Mesendoderm (in vitro differentiated cells): Measurements from ENCODE around the gene GCLM. TPM values are rescaled to one million over a fixed set of nuclear protein-coding genes. Genes with fewer than 3 reads are reported as not detected.
A peak's percentile ranks its signal among the peaks of the same experiment; 100 is the strongest.

ENCODE experiments used
- DNase-seq: peaks from one replicate; pipeline ENCODE4 v3.0.0; 2013
- H2AK5ac ChIP-seq: 2 replicates; pipeline ENCODE4 v1.6.1; 2013; ENCODE audit warnings: low read length, inconsistent platforms
- H2BK120ac ChIP-seq: 2 replicates; pipeline ENCODE4 v1.6.1; 2013; ENCODE audit warnings: low read depth, mild to moderate bottlenecking, low read length, moderate library complexity, mixed read lengths
- H2BK15ac ChIP-seq: replicated peaks from 2 replicates; pipeline ENCODE4 v1.6.1; 2013; ENCODE audit warnings: low read depth, mild to moderate bottlenecking, moderate library complexity
- H2BK5ac ChIP-seq: 2 replicates; pipeline ENCODE4 v1.6.1; 2013; ENCODE audit warnings: low read length, inconsistent platforms
- H3K18ac ChIP-seq: 2 replicates; pipeline ENCODE4 v1.6.1; 2013; ENCODE audit warnings: mild to moderate bottlenecking, low read length, mixed read lengths
- H3K23ac ChIP-seq: one replicate; pipeline ENCODE4 v1.6.1; 2013; ENCODE audit warnings: low read length
- H3K27ac ChIP-seq: 2 replicates; pipeline ENCODE4 v1.5.1; 2013; ENCODE audit warnings: low read depth, mild to moderate bottlenecking, inconsistent platforms, low read length, moderate library complexity
- H3K27me3 ChIP-seq: 2 replicates; pipeline ENCODE4 v1.6.1; 2013; ENCODE audit warnings: low read length, control low read depth, mild to moderate bottlenecking, inconsistent platforms; ENCODE audit not compliant: insufficient read depth, poor library complexity
- H3K36me3 ChIP-seq: 2 replicates; pipeline ENCODE4 v1.6.1; 2013; ENCODE audit warnings: low read length, inconsistent platforms; ENCODE audit not compliant: control insufficient read depth, insufficient read depth
- H3K4ac ChIP-seq: one replicate; pipeline ENCODE4 v1.6.1; 2013; ENCODE audit warnings: low read depth, mild to moderate bottlenecking, low read length, moderate library complexity
- H3K4me1 ChIP-seq: 2 replicates; pipeline ENCODE4 v1.6.1; 2013; ENCODE audit warnings: low read depth, low read length, inconsistent platforms; ENCODE audit not compliant: control insufficient read depth
- H3K4me2 ChIP-seq: 2 replicates; pipeline ENCODE4 v1.6.1; 2013; ENCODE audit warnings: low read length
- H3K4me3 ChIP-seq: 2 replicates; pipeline ENCODE4 v1.5.1; 2013; ENCODE audit warnings: mild to moderate bottlenecking, low read length
- H3K56ac ChIP-seq: one replicate; pipeline ENCODE4 v1.6.1; 2013; ENCODE audit warnings: low read length
- H3K79me1 ChIP-seq: 2 replicates; pipeline ENCODE4 v1.6.1; 2013; ENCODE audit warnings: low read length, inconsistent platforms
- H3K79me2 ChIP-seq: 2 replicates; pipeline ENCODE4 v1.6.1; 2013; ENCODE audit warnings: mild to moderate bottlenecking, low read length; ENCODE audit not compliant: control insufficient read depth, insufficient read depth
- H3K9ac ChIP-seq: 2 replicates; pipeline ENCODE4 v1.6.1; 2013; ENCODE audit warnings: low read length, inconsistent platforms
- H4K5ac ChIP-seq: one replicate; pipeline ENCODE4 v1.6.1; 2013; ENCODE audit warnings: low read length
- H4K8ac ChIP-seq: one replicate; pipeline ENCODE4 v1.6.1; 2013; ENCODE audit warnings: low read depth, mild to moderate bottlenecking, control low read depth, low read length, moderate library complexity
- WGBS: extraction: QIAGEN DNeasy Blood & Tissue Kit; methylation state at CpG from one replicate; pipeline ENCODE4 v1.1.7; 2013; ENCODE audit warnings: low lambda C conversion rate, missing lambda C conversion rate; ENCODE audit not compliant: insufficient coverage; ENCODE audit errors: extremely low coverage; 5-methylcytosine and 5-hydroxymethylcytosine counted together
- small RNA-seq: library from polyadenylated mRNA; stranded (forward); fragments of <200 nt; extraction: miRNeasy Mini kit (QIAGEN cat#:217004); gene quantifications from one replicate; pipeline ENCODE3, GENCODE V24; 2013; ENCODE audit not compliant: insufficient read depth

The GCLM gene

GRCh38 chr1:93839307-93839706 lies 69.9 kb downstream of the GCLM start:
- H4K8ac ChIP-seq = no peak overlapping the region
- no peak overlapping the region for H3K9ac ChIP-seq
- no peak for DNase-seq
- no peaks in the 10 kb centered on the region for H3K79me1 ChIP-seq
- no peak overlapping the region for H3K4me3 ChIP-seq
- no peaks in the 10 kb centered on the region for H3K4me1 ChIP-seq
- peak overlapping the region; percentile 62 for H3K18ac ChIP-seq
- H4K5ac ChIP-seq = no peak overlapping the region
- H3K27me3 ChIP-seq = no peaks in the 10 kb centered on the region
- WGBS = no CpG with 5 or more reads among the region's 1 CpG
- no peaks in the 10 kb centered on the region for H3K36me3 ChIP-seq
- no peak overlapping the region for H2AK5ac ChIP-seq
- H2BK120ac ChIP-seq = no peak overlapping the region
- H3K56ac ChIP-seq = no peak overlapping the region
- H3K27ac ChIP-seq = no peak overlapping the region
- no peaks in the 10 kb centered on the region for H3K79me2 ChIP-seq
- H3K23ac ChIP-seq = no peak overlapping the region
- peak overlapping the region; percentile 14 for H2BK15ac ChIP-seq
- H2BK5ac ChIP-seq = no peak overlapping the region
- no peak overlapping the region for H3K4ac ChIP-seq
- no peak overlapping the region for H3K4me2 ChIP-seq

- Histone ChIP-seq H3K18ac (peak overlapping the region; percentile 1), H2BK15ac (no peak overlapping the region), H2BK120ac (peak overlapping the region; percentile 48), H4K5ac (no peak overlapping the region), H3K79me2 (no peaks in the 10 kb centered on the region), H3K27ac (no peak overlapping the region), H3K4ac (peak overlapping the region; percentile 62), H3K23ac (no peak overlapping the region), H3K4me2 (no peak overlapping the region), H3K4me3 (no peak overlapping the region), H4K8ac (no peak overlapping the region), H3K56ac (no peak overlapping the region), H3K4me1 (no peaks in the 10 kb centered on the region), H3K27me3 (no peaks in the 10 kb centered on the region), H2BK5ac (peak overlapping the region; percentile 61), H2AK5ac (no peak overlapping the region), H3K36me3 (no peaks in the 10 kb centered on the region), H3K79me1 (no peaks in the 10 kb centered on the region), H3K9ac (no peak overlapping the region)
- no peak for DNase-seq
- no CpG with 5 or more reads among the region's 3 CpGs for WGBS
Measured at GRCh38 chr1:93837961-93838360, 71.3 kb downstream of the GCLM start.

Small RNA genes within 50 kb of the gene (small RNA-seq; reads per million reads assigned to genes)
- gene AL117351.2 (not detected), gene MIR760 (9.5 reads per million, percentile 85 among the genes with 10 or more reads in this experiment)
